ENCODE measurements around the gene FETUB. TPM values are rescaled to one million over a fixed set of nuclear protein-coding genes. Genes with fewer than 3 reads are reported as not detected.

FETUB gene
- total RNA-seq, 4 donors from 2014 or later: not detected

DNA sequence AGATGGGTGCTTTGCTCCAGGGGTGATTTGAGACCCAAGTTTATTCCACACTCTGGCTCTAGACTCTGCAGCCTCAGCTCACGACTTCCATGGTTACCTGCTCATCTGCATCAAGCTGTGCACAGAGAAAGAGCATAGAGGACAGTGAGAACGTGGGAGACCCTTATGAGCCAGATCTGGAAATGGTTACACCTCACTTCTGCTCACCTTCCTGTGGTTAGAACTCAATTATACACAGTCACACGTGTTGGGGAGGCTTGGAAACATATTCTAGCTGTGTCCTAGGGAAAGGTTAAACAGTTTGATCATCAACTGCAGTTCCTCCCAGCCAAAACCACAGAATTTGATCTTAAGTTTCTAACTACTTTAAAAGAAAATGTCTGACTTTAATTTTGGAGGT is 1.8 kb downstream of the FETUB start:
- H3K4me1 ChIP-seq: no peaks in the 10 kb centered on the region
- TF ChIP-seq, protein P1, sequence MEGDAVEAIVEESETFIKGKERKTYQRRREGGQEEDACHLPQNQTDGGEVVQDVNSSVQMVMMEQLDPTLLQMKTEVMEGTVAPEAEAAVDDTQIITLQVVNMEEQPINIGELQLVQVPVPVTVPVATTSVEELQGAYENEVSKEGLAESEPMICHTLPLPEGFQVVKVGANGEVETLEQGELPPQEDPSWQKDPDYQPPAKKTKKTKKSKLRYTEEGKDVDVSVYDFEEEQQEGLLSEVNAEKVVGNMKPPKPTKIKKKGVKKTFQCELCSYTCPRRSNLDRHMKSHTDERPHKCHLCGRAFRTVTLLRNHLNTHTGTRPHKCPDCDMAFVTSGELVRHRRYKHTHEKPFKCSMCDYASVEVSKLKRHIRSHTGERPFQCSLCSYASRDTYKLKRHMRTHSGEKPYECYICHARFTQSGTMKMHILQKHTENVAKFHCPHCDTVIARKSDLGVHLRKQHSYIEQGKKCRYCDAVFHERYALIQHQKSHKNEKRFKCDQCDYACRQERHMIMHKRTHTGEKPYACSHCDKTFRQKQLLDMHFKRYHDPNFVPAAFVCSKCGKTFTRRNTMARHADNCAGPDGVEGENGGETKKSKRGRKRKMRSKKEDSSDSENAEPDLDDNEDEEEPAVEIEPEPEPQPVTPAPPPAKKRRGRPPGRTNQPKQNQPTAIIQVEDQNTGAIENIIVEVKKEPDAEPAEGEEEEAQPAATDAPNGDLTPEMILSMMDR (IDR thresholded peaks at IDR 0.05): no peak
- no peaks in the 10 kb centered on the region for H3K36me3 ChIP-seq
- no peaks in the 10 kb centered on the region for H3K9me3 ChIP-seq
- no peak for DNase-seq
- no peak overlapping the region for H3K27ac ChIP-seq
- no peak overlapping the region for H3K4me3 ChIP-seq
- H3K27me3 ChIP-seq: no peaks in the 10 kb centered on the region

DNA sequence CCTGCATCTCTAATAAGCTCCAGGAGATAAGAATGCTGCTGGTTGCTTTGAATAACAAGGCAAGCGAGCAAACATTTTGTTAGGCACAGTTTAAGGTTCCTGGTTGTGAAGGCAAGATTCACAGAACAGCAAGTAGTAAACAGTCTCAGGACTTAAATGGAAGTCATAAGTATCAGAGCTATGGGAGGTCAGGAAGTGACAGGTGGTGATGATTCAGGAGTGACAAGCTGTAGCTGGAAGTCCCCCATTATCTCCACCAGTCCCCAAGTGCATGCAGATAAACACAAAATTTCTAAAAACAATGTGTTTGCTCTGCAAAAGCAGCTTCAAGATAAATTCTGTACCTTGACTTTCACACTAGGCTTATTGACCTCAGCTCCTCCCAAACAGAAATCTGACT is 3.3 kb downstream of the FETUB start:
- DNase-seq: no peak
- H3K4me3 ChIP-seq: no peak overlapping the region
- no peaks in the 10 kb centered on the region for H3K4me1 ChIP-seq
- H3K9me3 ChIP-seq: no peaks in the 10 kb centered on the region
- TF ChIP-seq, protein P1 (IDR thresholded peaks at IDR 0.05): no peak
- no peak for TF ChIP-seq POLR2A (IDR thresholded peaks at IDR 0.05)
- H3K27ac ChIP-seq: no peak overlapping the region
- H3K36me3 ChIP-seq: no peaks in the 10 kb centered on the region
- no peaks in the 10 kb centered on the region for H3K27me3 ChIP-seq

DNA sequence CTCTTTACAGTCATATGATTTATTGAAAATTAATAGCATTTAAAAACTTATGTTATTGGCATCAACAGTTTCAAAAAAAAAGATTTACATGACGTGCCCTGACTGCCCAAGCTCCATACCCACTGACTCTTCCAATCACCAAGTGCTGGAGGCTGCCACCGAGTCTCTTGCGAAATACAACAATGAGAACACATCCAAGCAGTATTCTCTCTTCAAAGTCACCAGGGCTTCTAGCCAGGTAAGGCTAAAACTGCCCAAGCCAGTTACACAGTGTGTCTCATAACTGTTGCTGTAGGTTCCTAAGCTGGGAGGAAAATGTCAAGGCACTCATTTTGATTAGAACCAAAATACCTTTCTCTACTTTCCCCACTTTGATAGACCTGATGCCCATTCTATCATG is 4.5 kb downstream of the FETUB start:
- Histone ChIP-seq H3K9me3 (no peaks in the 10 kb centered on the region), H3K27ac (no peak overlapping the region), H3K4me1 (no peaks in the 10 kb centered on the region), H3K4me3 (no peak overlapping the region), H3K36me3 (no peaks in the 10 kb centered on the region), H3K27me3 (no peaks in the 10 kb centered on the region)
- TF ChIP-seq POLR2A (IDR thresholded peaks at IDR 0.05): no peak
- TF ChIP-seq, protein P1 (IDR thresholded peaks at IDR 0.05): no peak
- DNase-seq: no peak

DNA sequence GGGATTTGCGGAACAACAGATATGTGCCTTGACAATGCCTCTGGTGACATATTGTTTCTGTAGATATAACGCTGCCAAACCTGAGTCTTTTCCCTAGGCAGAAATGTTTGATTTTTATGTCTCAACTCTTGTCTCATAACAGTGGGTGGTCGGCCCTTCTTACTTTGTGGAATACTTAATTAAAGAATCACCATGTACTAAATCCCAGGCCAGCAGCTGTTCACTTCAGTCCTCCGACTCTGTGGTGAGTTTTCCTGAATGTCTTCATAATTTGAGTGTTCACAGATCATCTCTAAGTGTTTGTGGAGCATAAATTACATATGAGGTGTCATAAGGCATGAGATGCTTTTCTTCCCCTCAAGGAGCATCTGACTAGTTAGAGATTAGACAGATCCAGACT is 5.9 kb downstream of the FETUB start:
- no peaks in the 10 kb centered on the region for H3K9me3 ChIP-seq
- no peaks in the 10 kb centered on the region for H3K36me3 ChIP-seq
- no peaks in the 10 kb centered on the region for H3K27me3 ChIP-seq
- TF ChIP-seq POLR2A (IDR thresholded peaks at IDR 0.05): no peak
- TF ChIP-seq, protein P1 (IDR thresholded peaks at IDR 0.05): no peak
- H3K4me1 ChIP-seq: no peaks in the 10 kb centered on the region
- DNase-seq: no peak
- no peak overlapping the region for H3K27ac ChIP-seq
- no peak overlapping the region for H3K4me3 ChIP-seq

DNA sequence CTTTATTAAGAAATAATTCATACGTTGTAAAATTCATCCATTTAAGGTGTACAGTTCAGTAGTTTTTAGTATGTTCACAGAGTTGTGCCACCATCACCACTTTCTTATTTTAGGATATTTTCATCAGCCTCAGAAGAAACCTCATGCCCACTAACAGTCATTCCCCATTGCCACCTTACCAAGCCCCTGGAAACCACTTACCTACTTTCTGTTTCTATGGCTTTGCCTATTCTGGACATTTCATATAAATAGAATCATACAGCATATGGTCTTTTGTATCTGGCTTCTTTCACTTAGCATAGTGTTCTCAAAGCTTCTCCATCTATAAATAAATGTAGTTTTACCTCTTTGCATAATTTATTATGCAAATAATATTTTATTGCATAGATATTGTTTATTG is 6.6 kb downstream of the FETUB start:
- no peaks in the 10 kb centered on the region for H3K36me3 ChIP-seq
- DNase-seq: no peak
- H3K4me1 ChIP-seq: no peaks in the 10 kb centered on the region
- H3K27ac ChIP-seq: no peak overlapping the region
- no peaks in the 10 kb centered on the region for H3K9me3 ChIP-seq
- no peaks in the 10 kb centered on the region for H3K27me3 ChIP-seq
- no peak for TF ChIP-seq POLR2A (IDR thresholded peaks at IDR 0.05)
- no peak overlapping the region for H3K4me3 ChIP-seq

DNA sequence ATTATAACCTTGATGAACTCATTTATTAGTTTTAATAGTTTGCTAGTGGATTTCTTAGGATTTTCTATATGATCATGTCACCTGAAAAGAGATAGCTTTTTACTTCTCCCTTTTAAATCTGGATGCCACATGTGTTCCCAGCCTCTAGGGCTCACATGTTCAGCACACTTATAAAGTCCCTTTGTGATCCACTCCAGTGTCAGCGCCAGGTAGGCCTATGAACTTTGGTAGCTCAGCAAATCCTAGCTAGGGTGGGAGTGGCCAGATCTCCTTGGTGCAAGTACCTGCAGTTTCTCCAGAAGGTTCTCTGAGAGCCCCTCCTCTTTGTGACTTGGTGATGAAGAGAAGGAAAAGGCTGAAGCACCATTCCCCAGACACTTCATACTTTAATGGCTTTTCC is 8.7 kb downstream of the FETUB start:
- no peaks in the 10 kb centered on the region for H3K27me3 ChIP-seq
- no peak for DNase-seq
- no peak overlapping the region for H3K4me3 ChIP-seq
- no peaks in the 10 kb centered on the region for H3K9me3 ChIP-seq
- H3K36me3 ChIP-seq: no peaks in the 10 kb centered on the region
- TF ChIP-seq POLR2A (IDR thresholded peaks at IDR 0.05): no peak
- TF ChIP-seq, protein P1 (IDR thresholded peaks at IDR 0.05): no peak
- no peak overlapping the region for H3K27ac ChIP-seq
- peaks cover 0 to 7% (median 0%) of the 10 kb centered on the region in 4 donors for H3K4me1 ChIP-seq

Measured in Peyer's patch (tissue), 4 donors.